ENCODE results near the gene PTPRD. TPM values are rescaled to one million over a fixed set of nuclear protein-coding genes. Genes with fewer than 3 reads are reported as not detected.

The PTPRD gene
- total RNA-seq, 1 donor from 2014 or later, result 197 TPM

DNA sequence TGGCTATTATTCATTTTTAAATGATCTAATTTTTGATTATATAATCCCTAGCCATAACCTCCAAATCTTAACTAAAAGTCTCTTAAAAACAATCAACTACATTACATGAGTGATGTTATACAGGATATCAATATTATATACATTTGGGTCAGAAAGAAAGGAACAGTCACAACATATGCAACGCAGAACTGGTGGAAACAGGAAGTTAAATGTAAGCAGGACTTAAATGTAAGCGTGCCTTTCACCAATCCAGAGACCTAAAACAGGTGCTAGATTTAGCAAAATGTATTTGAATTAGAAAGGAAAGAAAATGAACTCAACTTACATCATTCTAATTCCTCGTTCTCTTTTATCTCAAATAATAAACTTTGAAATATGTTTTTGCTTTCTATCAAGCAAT, 738.5 kb downstream of the PTPRD start:
- no peaks in the 10 kb centered on the region for H3K36me3 Mint-ChIP-seq
- no peaks in the 10 kb centered on the region for H3K9me3 Mint-ChIP-seq
- TF ChIP-seq, protein P1, sequence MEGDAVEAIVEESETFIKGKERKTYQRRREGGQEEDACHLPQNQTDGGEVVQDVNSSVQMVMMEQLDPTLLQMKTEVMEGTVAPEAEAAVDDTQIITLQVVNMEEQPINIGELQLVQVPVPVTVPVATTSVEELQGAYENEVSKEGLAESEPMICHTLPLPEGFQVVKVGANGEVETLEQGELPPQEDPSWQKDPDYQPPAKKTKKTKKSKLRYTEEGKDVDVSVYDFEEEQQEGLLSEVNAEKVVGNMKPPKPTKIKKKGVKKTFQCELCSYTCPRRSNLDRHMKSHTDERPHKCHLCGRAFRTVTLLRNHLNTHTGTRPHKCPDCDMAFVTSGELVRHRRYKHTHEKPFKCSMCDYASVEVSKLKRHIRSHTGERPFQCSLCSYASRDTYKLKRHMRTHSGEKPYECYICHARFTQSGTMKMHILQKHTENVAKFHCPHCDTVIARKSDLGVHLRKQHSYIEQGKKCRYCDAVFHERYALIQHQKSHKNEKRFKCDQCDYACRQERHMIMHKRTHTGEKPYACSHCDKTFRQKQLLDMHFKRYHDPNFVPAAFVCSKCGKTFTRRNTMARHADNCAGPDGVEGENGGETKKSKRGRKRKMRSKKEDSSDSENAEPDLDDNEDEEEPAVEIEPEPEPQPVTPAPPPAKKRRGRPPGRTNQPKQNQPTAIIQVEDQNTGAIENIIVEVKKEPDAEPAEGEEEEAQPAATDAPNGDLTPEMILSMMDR (conservative IDR thresholded peaks at IDR 0.05), result no peak
- no peak for DNase-seq (ENCODE audit: extremely low spot score, unreplicated experiment)
- H3K27me3 Mint-ChIP-seq, result no peaks in the 10 kb centered on the region
- H3K4me3 Mint-ChIP-seq, result no peak overlapping the region
- H3K4me1 Mint-ChIP-seq (ENCODE audit: unreplicated experiment), result no peaks in the 10 kb centered on the region
- no peak overlapping the region for H3K27ac Mint-ChIP-seq

DNA sequence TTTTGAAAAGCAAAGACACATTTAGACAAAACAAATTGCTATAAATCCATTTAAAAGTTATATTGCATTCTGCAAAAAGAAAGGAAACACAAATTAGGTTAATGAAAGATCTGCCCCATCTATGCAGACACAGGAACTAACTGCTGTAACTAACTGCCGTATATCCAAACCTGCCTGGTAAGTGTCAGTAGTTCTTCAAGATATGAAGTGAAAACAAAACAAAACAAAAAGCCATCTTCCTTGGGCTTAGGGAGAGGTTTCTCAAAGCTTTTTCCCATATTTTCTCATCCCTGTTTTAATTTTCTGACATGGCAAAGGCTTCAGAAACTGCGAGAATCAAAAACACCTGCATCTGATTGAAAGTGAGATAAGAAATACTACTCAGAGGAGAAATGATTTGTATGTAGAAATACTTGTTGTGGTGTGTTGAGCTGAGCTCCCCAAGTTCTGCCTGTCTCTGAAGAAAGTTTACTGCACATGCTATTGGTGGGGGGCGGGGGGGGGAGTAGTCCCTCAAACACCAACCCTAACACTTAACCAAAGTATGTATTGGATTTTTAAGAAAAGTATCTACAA, 750.5 kb downstream of the PTPRD start:
- Mint-ChIP-seq H3K9me3 (no peaks in the 10 kb centered on the region), H3K4me1 (ENCODE audit: unreplicated experiment) (peaks cover 4% of the 10 kb centered on the region), H3K27ac (no peak overlapping the region), H3K36me3 (no peaks in the 10 kb centered on the region), H3K27me3 (no peaks in the 10 kb centered on the region), H3K4me3 (no peak overlapping the region)
- TF ChIP-seq, protein P1 (conservative IDR thresholded peaks at IDR 0.05), result no peak
- DNase-seq (ENCODE audit: extremely low spot score, unreplicated experiment), result no peak

DNA sequence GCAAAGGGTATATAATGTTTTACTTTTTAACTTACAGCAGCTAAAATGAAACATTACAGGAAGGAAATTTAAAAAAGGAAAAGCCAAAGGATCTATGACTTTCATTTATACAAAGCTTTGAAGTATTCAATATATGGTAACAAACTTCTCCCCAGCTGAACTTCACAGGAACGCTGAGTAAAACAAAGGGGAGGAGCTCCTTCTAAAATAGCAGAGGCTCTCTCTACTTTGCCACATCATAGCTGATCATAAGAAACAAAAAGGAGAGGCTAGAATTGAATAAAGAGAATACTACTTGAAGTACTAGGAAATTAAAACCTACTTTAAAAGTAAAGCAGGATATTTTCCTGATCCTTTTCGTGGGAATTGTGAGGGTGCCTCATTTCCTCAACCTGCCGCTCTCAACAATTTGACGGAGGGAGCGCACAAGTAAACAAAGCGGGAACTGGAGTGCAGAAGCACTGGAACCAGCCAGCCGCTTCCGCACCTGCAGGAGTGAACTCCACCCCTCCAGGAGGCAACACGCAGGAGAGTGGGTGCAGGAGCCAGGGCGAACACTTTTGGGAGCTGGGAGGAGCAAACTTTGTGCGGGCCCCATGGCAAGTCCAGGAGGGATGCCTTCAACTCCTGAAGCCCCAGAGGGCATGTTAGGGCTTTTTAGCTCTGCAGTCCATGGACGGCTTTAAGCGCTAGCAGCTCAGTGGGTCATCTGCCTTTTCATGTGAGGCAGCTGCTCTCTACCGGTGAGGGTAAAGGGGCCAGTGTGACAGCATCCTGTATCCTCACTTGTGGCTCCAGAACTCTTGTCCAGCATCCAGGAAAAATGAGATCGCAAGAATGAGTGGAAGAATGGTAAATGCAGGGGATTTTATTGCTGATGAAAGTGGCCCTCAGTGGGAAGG, 757.4 kb downstream of the PTPRD start:
- Mint-ChIP-seq H3K4me3 (peak overlapping the region; percentile 36), H3K27ac (no peak overlapping the region), H3K36me3 (no peaks in the 10 kb centered on the region), H3K27me3 (peaks cover 6% of the 10 kb centered on the region), H3K4me1 (ENCODE audit: unreplicated experiment) (no peaks in the 10 kb centered on the region), H3K9me3 (no peaks in the 10 kb centered on the region)
- TF ChIP-seq, protein P1 (conservative IDR thresholded peaks at IDR 0.05), result no peak
- no peak for DNase-seq (ENCODE audit: extremely low spot score, unreplicated experiment)

DNA sequence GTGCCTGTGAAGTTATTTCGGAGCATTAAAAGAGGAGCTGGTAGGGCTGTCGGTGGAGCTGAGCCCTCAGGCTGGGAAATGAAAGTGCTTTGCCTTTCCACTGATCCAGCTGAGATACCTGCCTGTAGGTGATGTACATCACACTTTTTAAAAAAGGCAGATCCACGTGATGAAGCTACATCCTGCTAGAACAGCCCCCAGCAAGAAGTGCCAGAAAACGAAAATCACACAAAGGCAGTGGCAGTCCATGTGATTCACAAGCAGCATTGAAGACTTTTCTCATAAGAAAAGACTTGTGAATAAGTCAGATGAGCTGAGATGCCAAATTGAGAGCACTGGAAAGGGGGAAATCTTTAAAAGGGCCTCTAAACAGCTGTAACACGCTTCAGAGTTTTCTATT, 765.1 kb downstream of the PTPRD start:
- TF ChIP-seq, protein P1 (conservative IDR thresholded peaks at IDR 0.05), result no peak
- Mint-ChIP-seq H3K9me3 (no peaks in the 10 kb centered on the region), H3K27ac (no peak overlapping the region), H3K4me1 (ENCODE audit: unreplicated experiment) (no peaks in the 10 kb centered on the region), H3K36me3 (no peaks in the 10 kb centered on the region), H3K4me3 (no peak overlapping the region), H3K27me3 (no peaks in the 10 kb centered on the region)
- no peak for DNase-seq (ENCODE audit: extremely low spot score, unreplicated experiment)

DNA sequence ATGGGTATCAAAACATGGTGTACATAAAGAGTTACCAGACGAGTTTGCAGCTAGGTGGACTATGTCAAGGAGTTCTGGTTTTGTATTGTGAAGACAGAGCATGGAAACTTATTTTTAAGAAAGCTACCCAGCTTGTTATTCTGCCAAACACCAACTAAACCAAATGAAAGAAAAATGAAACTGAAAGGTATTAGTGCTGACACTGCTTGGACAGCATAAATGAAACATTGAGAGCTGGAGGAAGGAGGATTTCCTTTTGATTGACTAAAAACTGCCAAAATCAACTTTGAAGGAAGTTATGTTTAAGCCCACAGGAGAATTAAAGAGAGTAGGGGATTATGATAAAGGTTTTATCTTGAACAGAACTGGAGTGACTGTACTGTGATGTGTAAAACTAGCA, 766.2 kb downstream of the PTPRD start:
- DNase-seq (ENCODE audit: extremely low spot score, unreplicated experiment), result no peak
- Mint-ChIP-seq H3K9me3 (no peaks in the 10 kb centered on the region), H3K27me3 (no peaks in the 10 kb centered on the region), H3K36me3 (no peaks in the 10 kb centered on the region), H3K27ac (no peak overlapping the region), H3K4me3 (no peak overlapping the region), H3K4me1 (ENCODE audit: unreplicated experiment) (no peaks in the 10 kb centered on the region)
- TF ChIP-seq, protein P1 (conservative IDR thresholded peaks at IDR 0.05), result no peak
